Keratinocyte (primary cell): ENCODE results near the gene GRK4. TPM values are rescaled to one million over a fixed set of nuclear protein-coding genes. Genes with fewer than 3 reads are reported as not detected.

Source experiments
- DNase-seq: peaks from one replicate; pipeline ENCODE4 v3.0.0-alpha.2; 2011; ENCODE audit warnings: low read depth, missing footprints, low spot score
- FAIRE-seq: peaks from 2 replicates; lab custom pipeline; 2011; peaks lifted over from hg19 to GRCh38; lab: Jason Lieb, UNC
- H2AFZ ChIP-seq: 2 replicates; pipeline ENCODE4 v1.6.0; 2012; ENCODE audit warnings: low read length, control low read depth, inconsistent platforms; ENCODE audit not compliant: control insufficient read depth
- H3K27ac ChIP-seq: 2 replicates; pipeline ENCODE4 v1.5.1; 2011; ENCODE audit warnings: low read length; ENCODE audit not compliant: control insufficient read depth, insufficient read depth
- H3K27me3 ChIP-seq: 3 replicates; pipeline ENCODE4 v1.6.0; 2011; ENCODE audit warnings: low read length; ENCODE audit not compliant: control insufficient read depth, insufficient read depth; ENCODE audit errors: extremely low read depth
- H3K36me3 ChIP-seq, 2 experiments: 2 replicates in 1 of 2; 3 replicates in 1 of 2; pipeline ENCODE4 v1.5.1; 2011; ENCODE audit warnings: low read length in 2 of 2, mild to moderate bottlenecking in 1 of 2; ENCODE audit not compliant: control insufficient read depth in 2 of 2, insufficient read depth in 2 of 2; ENCODE audit errors: extremely low read depth in 1 of 2
- H3K4me1 ChIP-seq: 3 replicates; pipeline ENCODE4 v1.5.1; 2011; ENCODE audit warnings: low read length; ENCODE audit not compliant: control insufficient read depth, insufficient read depth; ENCODE audit errors: extremely low read depth
- H3K4me2 ChIP-seq: 3 replicates; pipeline ENCODE4 v1.6.0; 2011; ENCODE audit warnings: low read depth, low read length; ENCODE audit not compliant: control insufficient read depth, insufficient read depth; ENCODE audit errors: extremely low read depth
- H3K4me3 ChIP-seq, 3 experiments: fragments of 200-600 bp in 1 of 3; sonication (generic) in 1 of 3; 2 replicates in 2 of 3; 3 replicates in 1 of 3; pipeline ENCODE4 v1.5.1; 2011 to 2016; ENCODE audit warnings: low read length in 3 of 3, mild to moderate bottlenecking in 3 of 3, control low read depth in 2 of 3, inconsistent platforms in 1 of 3, low read depth in 1 of 3, mixed read lengths in 1 of 3, mixed run types in 1 of 3, moderate library complexity in 1 of 3; ENCODE audit not compliant: control insufficient read depth in 2 of 3, insufficient read depth in 2 of 3; ENCODE audit errors: extremely low read depth in 1 of 3
- H3K79me2 ChIP-seq: 2 replicates; pipeline ENCODE4 v1.6.0; 2012; ENCODE audit warnings: low read length; ENCODE audit not compliant: control insufficient read depth, insufficient read depth
- H3K9ac ChIP-seq: 3 replicates; pipeline ENCODE4 v1.6.0; 2011; ENCODE audit warnings: low read length; ENCODE audit not compliant: control insufficient read depth, insufficient read depth; ENCODE audit errors: extremely low read depth
- H3K9me1 ChIP-seq: 3 replicates; pipeline ENCODE4 v1.6.0; 2011; ENCODE audit warnings: low read length; ENCODE audit not compliant: control insufficient read depth, insufficient read depth; ENCODE audit errors: extremely low read depth
- H3K9me3 ChIP-seq: 2 replicates; pipeline ENCODE4 v1.5.1; 2012; ENCODE audit warnings: low read depth, low read length; ENCODE audit not compliant: control insufficient read depth
- H4K20me1 ChIP-seq: 3 replicates; pipeline ENCODE4 v1.6.0; 2011; ENCODE audit warnings: low read length; ENCODE audit not compliant: control insufficient read depth, insufficient read depth; ENCODE audit errors: extremely low read depth
- CTCF ChIP-seq, 3 experiments: IDR thresholded peaks in 1 of 3; conservative IDR thresholded peaks in 1 of 3; optimal IDR thresholded peaks in 1 of 3; 2 replicates in 2 of 3; 3 replicates in 1 of 3; pipeline versions ENCODE3 to v1.5.1; 2011; ENCODE audit warnings: low read length in 3 of 3, mild to moderate bottlenecking in 3 of 3, moderate library complexity in 2 of 3, control low read depth in 1 of 3, inconsistent platforms in 1 of 3; ENCODE audit not compliant: insufficient read depth in 2 of 3; ENCODE audit errors: extremely low read depth in 1 of 3
- EZH2 ChIP-seq: IDR thresholded peaks from one replicate; pipeline ENCODE4 v1.6.1; 2012; ENCODE audit warnings: inconsistent platforms, mild to moderate bottlenecking, low read length, moderate library complexity
- dilution Hi-C: fragments of 300-500 bp; cut with MboI; formaldehyde crosslinking; loops from one replicate; pipeline ENCODE4 v1.7.0; 2020; ENCODE audit warnings: low sequenced_read_pairs; ENCODE audit not compliant: extremely low pct_ligation_motif_present
- polyA plus RNA-seq, 5 experiments: library from polyadenylated mRNA; depleted of rRNA in 3 of 5; stranded (reverse) in 3 of 5; stranded (forward) in 1 of 5; unstranded in 1 of 5; fragments of >200 nt; gene quantifications; 1 replicate in 1 of 5; 2 replicates in 3 of 5; 3 replicates in 1 of 5; pipeline versions ENCODE4 v1.2.1 to v1.2.3, GENCODE V29; 2011 to 2012; ENCODE audit warnings: missing spikeins in 2 of 5, low read depth in 1 of 5, low replicate concordance in 1 of 5
- small RNA-seq, 3 experiments: library from RNA; depleted of rRNA; stranded (forward); fragments of <200 nt; gene quantifications; one replicate each; pipeline ENCODE3, GENCODE V24; 2012; ENCODE audit warnings: low read depth in 3 of 3, low replicate concordance in 1 of 3; ENCODE audit not compliant: insufficient read length in 3 of 3

Gene GRK4
- polyA plus RNA-seq, 1 donor (not counting 4 experiments of a cell fraction or from before 2014, with no cell fraction given), result 4.3 TPM

GRCh38 chr4:3085948-3086670, 122.7 kb downstream of the GRK4 start:
- Histone ChIP-seq H3K9me3 (no peaks in the 10 kb centered on the region), H2AFZ (no peak overlapping the region), H3K4me1 (peaks cover 4% of the 10 kb centered on the region), H3K27me3 (no peaks in the 10 kb centered on the region), H3K36me3 (peaks cover 3% of the 10 kb centered on the region in 2 experiments), H3K4me3 (no peak overlapping the region), H3K27ac (no peak overlapping the region), H3K79me2 (peaks cover 36% of the 10 kb centered on the region), H3K9me1 (no peaks in the 10 kb centered on the region), H3K9ac (no peak overlapping the region), H4K20me1 (no peaks in the 10 kb centered on the region), H3K4me2 (no peak overlapping the region)
- FAIRE-seq (no peak), DNase-seq (no peak)
- dilution Hi-C loops, result no loop called here
- TF ChIP-seq EZH2 (no peak), CTCF (optimal IDR thresholded peaks at IDR 0.05 in 1 of 3, IDR thresholded peaks at IDR 0.05 in 1 of 3, conservative IDR thresholded peaks at IDR 0.05 in 1 of 3; ENCODE audit: extremely low read depth in 1 of 3, insufficient read depth in 2 of 3, low read length in 3 of 3) (no peak)

GRCh38 chr4:3087115-3087797, 123.9 kb downstream of the GRK4 start:
- dilution Hi-C loops, result no loop called here
- no peak overlapping the region for H3K4me2 ChIP-seq

More at GRCh38 chr4:3087115-3087797, 123.9 kb downstream of the GRK4 start:
- Histone ChIP-seq H3K79me2 (peaks cover 27% of the 10 kb centered on the region), H3K9me1 (no peaks in the 10 kb centered on the region), H3K4me3 (no peak overlapping the region), H3K9ac (no peak overlapping the region), H3K9me3 (no peaks in the 10 kb centered on the region), H3K27me3 (no peaks in the 10 kb centered on the region), H3K27ac (no peak overlapping the region), H2AFZ (no peak overlapping the region), H4K20me1 (no peaks in the 10 kb centered on the region), H3K4me1 (peaks cover 4% of the 10 kb centered on the region), H3K36me3 (peaks cover 3% of the 10 kb centered on the region in 2 experiments)
- TF ChIP-seq EZH2, result no peak
- no peak for TF ChIP-seq CTCF (optimal IDR thresholded peaks at IDR 0.05 in 1 of 3, IDR thresholded peaks at IDR 0.05 in 1 of 3, conservative IDR thresholded peaks at IDR 0.05 in 1 of 3; ENCODE audit: extremely low read depth in 1 of 3, insufficient read depth in 2 of 3, low read length in 3 of 3)
- FAIRE-seq (no peak), DNase-seq (no peak)

Small RNAs within 50 kb of the gene (small RNA-seq; reads per million reads assigned to genes)
- gene RF02134, result 0 reads per million in 3 experiments
- 0 reads per million in 3 experiments for gene RF02135
- 0.27 to 2.0 (median 1.7) reads per million in 3 experiments for gene RNU6-204P

Other genes starting within 250 kb of the GRK4 start
- 22.6 to 23.1 TPM (median 23.1 TPM) in 3 replicates for gene TNIP2, start 207.2 kb upstream of the GRK4 start, polyA plus RNA-seq
- 7.2 to 21.6 TPM (median 11.2 TPM) in 3 replicates for gene SH3BP2, start 170.5 kb upstream of the GRK4 start, polyA plus RNA-seq
- 77.0 to 138 TPM (median 109 TPM) in 3 replicates for gene ADD1, start 119.7 kb upstream of the GRK4 start, polyA plus RNA-seq
- gene NOP14, start 165 bp upstream of the GRK4 start, polyA plus RNA-seq, result 9.6 to 24.7 TPM (median 21.8 TPM) in 3 replicates
- not detected in 3 replicates for gene HTT-AS, start 111.0 kb downstream of the GRK4 start, polyA plus RNA-seq
- gene HTT, start 111.1 kb downstream of the GRK4 start, polyA plus RNA-seq, result 16.2 to 25.5 TPM (median 16.4 TPM) in 3 replicates